22Rv1 (cell line): ENCODE measurements around the gene RTN4RL1.

ENCODE experiments used
- H3K27ac ChIP-seq: fragments of 450-650 bp; 2 replicates; pipeline ENCODE4 v1.5.1; 2017
- ZFX ChIP-seq: fragments of 450-650 bp; IDR thresholded peaks from 2 replicates; pipeline ENCODE4 v1.6.1; 2017; ENCODE audit warnings: antibody characterized with exemption, borderline replicate concordance
- TF ChIP-seq, protein P1 (sequence below): fragments of 450-650 bp; IDR thresholded peaks from 2 replicates; pipeline ENCODE4 v1.5.1; 2017; ENCODE audit warnings: mild to moderate bottlenecking

RTN4RL1 gene

DNA sequence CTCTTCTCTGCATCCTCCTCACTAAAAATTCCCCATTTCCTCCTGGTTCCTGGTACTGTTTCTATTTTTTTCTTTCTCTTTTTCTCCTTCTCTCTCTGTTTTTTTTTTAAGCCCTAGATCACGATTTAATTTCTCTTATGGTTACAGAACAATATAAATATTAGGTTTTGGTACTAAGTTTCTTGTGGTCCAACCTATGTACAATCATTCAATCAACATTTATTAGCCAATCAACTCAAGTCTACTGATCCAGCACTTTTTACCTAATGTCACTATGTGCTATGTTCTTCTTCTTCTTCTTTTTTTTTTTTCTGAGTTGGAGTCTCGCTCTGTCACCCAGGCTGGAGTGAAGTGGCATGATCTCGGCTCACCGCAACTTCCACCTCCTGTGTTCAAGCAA is 12.6 kb downstream of the RTN4RL1 start:
- TF ChIP-seq ZFX = no peak
- TF ChIP-seq, protein P1, sequence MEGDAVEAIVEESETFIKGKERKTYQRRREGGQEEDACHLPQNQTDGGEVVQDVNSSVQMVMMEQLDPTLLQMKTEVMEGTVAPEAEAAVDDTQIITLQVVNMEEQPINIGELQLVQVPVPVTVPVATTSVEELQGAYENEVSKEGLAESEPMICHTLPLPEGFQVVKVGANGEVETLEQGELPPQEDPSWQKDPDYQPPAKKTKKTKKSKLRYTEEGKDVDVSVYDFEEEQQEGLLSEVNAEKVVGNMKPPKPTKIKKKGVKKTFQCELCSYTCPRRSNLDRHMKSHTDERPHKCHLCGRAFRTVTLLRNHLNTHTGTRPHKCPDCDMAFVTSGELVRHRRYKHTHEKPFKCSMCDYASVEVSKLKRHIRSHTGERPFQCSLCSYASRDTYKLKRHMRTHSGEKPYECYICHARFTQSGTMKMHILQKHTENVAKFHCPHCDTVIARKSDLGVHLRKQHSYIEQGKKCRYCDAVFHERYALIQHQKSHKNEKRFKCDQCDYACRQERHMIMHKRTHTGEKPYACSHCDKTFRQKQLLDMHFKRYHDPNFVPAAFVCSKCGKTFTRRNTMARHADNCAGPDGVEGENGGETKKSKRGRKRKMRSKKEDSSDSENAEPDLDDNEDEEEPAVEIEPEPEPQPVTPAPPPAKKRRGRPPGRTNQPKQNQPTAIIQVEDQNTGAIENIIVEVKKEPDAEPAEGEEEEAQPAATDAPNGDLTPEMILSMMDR = no peak
- peak overlapping the region; percentile 89 for H3K27ac ChIP-seq

DNA sequence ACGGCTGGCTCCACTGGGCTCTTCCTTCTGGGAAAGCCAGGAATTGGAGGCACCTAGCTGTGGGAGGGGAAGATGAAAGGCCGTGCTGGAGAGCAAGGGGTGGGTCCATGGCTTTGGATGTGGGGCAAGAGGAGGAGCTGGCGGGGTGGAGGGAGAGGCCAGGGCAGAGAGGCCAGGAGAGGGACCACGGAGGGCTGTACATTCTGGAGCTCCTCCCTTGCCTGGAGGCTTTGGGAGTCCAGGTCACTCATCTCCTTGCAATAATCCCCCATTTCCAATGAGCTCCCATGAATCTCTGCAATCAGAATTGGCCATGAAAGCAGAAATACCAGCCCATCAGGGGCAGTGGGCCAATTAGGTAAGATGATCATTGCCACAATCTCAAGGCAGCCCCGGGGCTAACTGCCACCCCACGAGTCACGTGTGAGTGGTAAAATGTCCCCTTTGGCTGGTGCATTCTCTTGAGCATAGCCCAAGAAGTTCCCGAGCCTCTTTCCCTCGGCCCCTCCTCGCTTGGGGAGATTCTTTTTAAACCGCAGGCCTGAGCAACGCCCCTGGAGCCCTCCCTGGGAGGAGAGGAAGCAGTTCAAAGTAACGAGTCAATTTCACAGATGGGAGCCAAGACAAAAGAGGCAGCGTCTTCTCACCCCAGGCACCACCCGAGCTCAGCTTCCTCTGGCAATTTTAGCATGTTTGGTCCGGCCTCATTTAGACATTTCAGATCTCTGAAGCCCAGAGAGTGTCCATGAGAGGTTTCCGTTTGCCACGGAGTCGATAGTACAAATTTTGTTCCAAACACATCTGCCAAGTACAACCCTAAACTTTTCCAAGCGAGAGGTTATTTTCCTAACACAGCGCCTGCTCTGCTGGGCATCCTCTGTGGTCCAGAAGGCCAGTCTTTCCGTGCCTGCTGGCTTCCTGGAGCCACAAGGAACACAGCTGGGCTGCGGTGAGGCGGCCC is 13.4 kb downstream of the RTN4RL1 start:
- no peak for TF ChIP-seq ZFX
- TF ChIP-seq, protein P1 = no peak

DNA sequence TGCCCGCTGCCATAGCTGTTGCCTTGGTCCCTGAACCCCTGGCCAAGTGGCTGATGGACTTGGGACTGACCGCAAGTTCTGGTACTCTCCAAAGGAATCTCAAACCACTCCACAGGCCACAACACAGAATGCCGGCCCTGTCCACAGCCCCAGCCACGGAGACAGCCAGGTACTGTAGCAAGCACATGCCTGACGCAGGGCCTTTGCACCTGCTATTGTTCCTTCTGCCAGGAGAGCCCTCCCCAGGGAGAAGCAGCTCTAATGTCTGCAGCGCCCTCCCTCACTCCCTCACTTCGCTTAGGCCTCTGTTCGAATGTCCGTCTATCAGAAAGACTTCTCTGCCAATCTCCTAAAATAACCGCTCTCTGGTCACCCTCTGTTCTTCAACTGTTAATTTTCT is 15.4 kb downstream of the RTN4RL1 start:
- no peak overlapping the region for H3K27ac ChIP-seq
- TF ChIP-seq ZFX = no peak
- TF ChIP-seq, protein P1 = no peak

More for the DNA sequence above, 13.4 kb downstream of the RTN4RL1 start:
- H3K27ac ChIP-seq = peak overlapping the region; percentile 89

DNA sequence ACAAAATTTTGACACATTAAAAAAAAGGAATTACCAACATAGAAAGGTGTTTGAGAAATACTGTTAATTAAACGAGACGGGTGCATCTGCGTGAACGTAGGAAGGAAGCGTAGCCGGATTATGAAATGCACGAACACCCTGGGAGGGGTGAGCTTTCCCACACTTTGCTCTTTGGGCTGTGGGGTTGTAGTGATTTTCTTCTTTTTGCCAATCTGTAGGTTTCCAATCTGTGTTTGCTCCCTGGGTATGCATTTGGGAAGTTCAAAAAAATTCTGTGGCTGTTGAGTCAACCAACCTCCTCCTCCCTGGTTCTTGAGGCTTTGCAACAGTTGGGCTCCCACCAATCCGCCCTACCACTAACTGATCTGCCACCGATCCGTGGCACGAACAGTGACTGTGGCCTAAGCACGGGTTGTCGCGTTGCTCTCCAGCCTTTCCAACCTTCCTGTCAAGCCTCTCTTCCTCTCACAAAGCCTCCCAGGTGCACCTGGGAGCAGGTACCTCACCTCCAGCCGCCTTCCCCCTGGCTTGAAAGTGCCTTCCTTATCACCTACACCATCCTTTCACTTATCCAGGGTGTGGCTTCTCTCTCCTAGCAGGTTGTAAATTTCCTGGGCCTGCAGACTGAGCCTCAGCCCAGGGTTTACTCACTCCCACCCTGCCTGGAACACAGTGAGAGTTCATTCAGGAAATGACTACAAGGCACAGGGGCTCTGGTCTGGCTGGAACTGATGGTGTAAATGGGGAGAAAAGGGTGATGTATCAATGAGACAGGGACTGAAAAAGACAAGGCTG is 16.6 kb downstream of the RTN4RL1 start:
- TF ChIP-seq, protein P1 = no peak
- TF ChIP-seq ZFX = no peak
- H3K27ac ChIP-seq = peak overlapping the region; percentile 15; the same call in 1 of the 2 replicates

DNA sequence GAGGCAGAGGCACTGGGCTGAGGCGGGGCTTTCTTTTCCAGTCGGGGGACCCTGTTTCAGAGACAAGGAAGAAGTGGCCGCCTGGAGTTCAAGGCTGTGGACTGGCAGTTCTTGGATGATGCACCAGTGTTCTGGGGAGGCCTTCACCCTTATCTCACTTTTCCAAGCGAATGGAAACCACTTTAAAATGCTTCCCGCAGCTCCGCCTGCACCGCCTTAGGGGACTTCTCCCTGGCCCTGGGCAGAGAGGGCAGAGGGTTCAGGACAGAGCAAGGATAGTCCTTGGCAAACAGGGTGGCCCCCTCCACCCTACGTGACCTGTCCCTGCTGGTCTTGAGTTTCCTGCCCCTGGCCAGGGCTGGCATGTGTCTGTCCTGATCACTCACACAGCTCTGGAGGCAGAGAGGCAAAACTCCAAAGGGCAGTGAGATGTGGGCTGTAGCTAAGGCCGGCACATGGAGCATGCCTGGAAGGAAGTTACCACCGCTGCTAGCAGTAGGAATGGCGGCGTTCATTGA is 20.6 kb downstream of the RTN4RL1 start:
- TF ChIP-seq ZFX = no peak
- TF ChIP-seq, protein P1 = no peak
- H3K27ac ChIP-seq = peak overlapping the region; percentile 26; the same call in 1 of the 2 replicates

DNA sequence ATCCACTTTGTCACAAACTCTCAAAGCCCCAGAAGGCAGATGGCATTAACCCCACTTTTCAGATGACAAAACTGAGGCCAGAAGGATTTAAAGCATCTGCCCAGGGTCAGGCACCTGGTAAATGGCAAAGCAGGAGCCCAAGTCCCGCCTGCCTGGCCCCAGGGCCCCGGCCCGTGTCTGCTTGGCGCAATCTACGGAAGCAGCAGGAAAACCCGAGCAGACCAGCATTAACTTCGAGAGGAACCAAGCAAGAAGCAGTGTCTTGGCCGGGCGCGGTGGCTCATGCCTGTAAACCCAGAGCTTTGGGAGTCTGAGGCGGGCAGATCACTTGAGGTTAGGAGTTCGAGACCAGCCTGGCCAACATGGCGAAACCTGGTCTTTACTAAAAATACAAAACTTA is 21.6 kb downstream of the RTN4RL1 start:
- H3K27ac ChIP-seq = 0 out of 2 replicates have a peak overlapping the region, but pooled peaks have one; percentile 27
- no peak for TF ChIP-seq ZFX
- TF ChIP-seq, protein P1 = no peak
